HepG2 (cell line): ENCODE data around the gene MFN2. TPM values are rescaled to one million over a fixed set of nuclear protein-coding genes. Genes with fewer than 3 reads are reported as not detected.

Source experiments
- ATAC-seq: fragments of 200-7000 bp; cut with Tn5 transposase; 3 replicates; pipeline ENCODE4 v1.9.1; 2020; ENCODE audit warnings: mild to moderate bottlenecking, moderate library complexity
- BruUV-seq: library from RNA; stranded (reverse); fragments of 400-500 nt; replicated peaks from 2 replicates; lab custom pipeline; 2021; lab: Mats Ljungman, UMichigan
- CTCF ChIA-PET: fragments of 300-600 bp; formaldehyde crosslinking; extraction: SDS; loops from one replicate; lab custom pipeline; 2021; ENCODE audit warnings: low total read pairs, inconsistent platforms, low intra/inter-chr PET ratio; lab: Yijun Ruan, JAX
- POLR2A ChIA-PET: fragments of 350-600 bp; sonication (Branson Sonifier 250); formaldehyde crosslinking; loops from one replicate; lab custom pipeline; 2020; ENCODE audit warnings: antibody characterized with exemption, inconsistent platforms; lab: Yijun Ruan, JAX
- DNase-seq: peaks from one replicate; pipeline ENCODE4 v3.0.0-alpha.2; 2015; ENCODE audit warnings: low spot score
- FAIRE-seq: peaks from 3 replicates; lab custom pipeline; 2011; peaks lifted over from hg19 to GRCh38; lab: Jason Lieb, UNC
- H2AFZ ChIP-seq: one replicate; pipeline ENCODE4 v1.6.1; 2011; ENCODE audit warnings: low read length, inconsistent platforms
- H3K27ac ChIP-seq: fragments of 300-600 bp; 3 replicates; pipeline ENCODE4 v1.8.0; 2011; ENCODE audit warnings: mixed run types, mild to moderate bottlenecking, mixed read lengths, low read length, inconsistent platforms; ENCODE audit not compliant: insufficient read depth; ENCODE audit errors: extremely low read length
- H3K27me3 ChIP-seq, 2 experiments: fragments of 200-600 bp in 1 of 2; 2 replicates in 1 of 2; 3 replicates in 1 of 2; pipeline versions ENCODE4 v1.6.0 to v1.8.0; 2011; ENCODE audit warnings: low read length in 2 of 2, mild to moderate bottlenecking in 2 of 2, moderate library complexity in 2 of 2, inconsistent platforms in 1 of 2; ENCODE audit not compliant: insufficient read depth in 2 of 2, control insufficient read depth in 1 of 2
- H3K36me3 ChIP-seq, 2 experiments: fragments of 200-600 bp in 1 of 2; replicated peaks in 1 of 2; 2 replicates in 1 of 2; 3 replicates in 1 of 2; pipeline versions ENCODE4 v1.5.1 to v1.8.0; 2011; ENCODE audit warnings: low read length in 2 of 2, inconsistent platforms in 1 of 2; ENCODE audit not compliant: insufficient read depth in 2 of 2, control insufficient read depth in 1 of 2
- H3K4me1 ChIP-seq: 2 replicates; pipeline ENCODE4 v1.5.1; 2012; ENCODE audit warnings: low read length, inconsistent platforms; ENCODE audit not compliant: insufficient read depth
- H3K4me2 ChIP-seq: 2 replicates; pipeline ENCODE4 v1.6.0; 2011; ENCODE audit warnings: low read depth, low read length, inconsistent platforms
- H3K4me3 ChIP-seq, 3 experiments: fragments of 200-600 bp in 1 of 3; sonication (generic), shearing (Covaris generic) in 1 of 3; replicated peaks in 1 of 3; 2 replicates each; pipeline ENCODE4 v1.5.1; 2011 to 2016; ENCODE audit warnings: low read length in 3 of 3, inconsistent platforms in 2 of 3, low read depth in 2 of 3, mild to moderate bottlenecking in 2 of 3, control low read depth in 1 of 3, mixed read lengths in 1 of 3; ENCODE audit not compliant: insufficient read depth in 1 of 3
- H3K79me2 ChIP-seq: one replicate; pipeline ENCODE4 v1.6.1; 2011; ENCODE audit warnings: low read length, inconsistent platforms; ENCODE audit not compliant: insufficient read depth
- H3K9ac ChIP-seq: 2 replicates; pipeline ENCODE4 v1.6.0; 2011; ENCODE audit warnings: mild to moderate bottlenecking, low read depth, low read length, inconsistent platforms; ENCODE audit not compliant: insufficient read depth
- H3K9me3 ChIP-seq: 2 replicates; pipeline ENCODE4 v1.5.1; 2012; ENCODE audit warnings: mild to moderate bottlenecking, low read length
- H4K20me1 ChIP-seq: 2 replicates; pipeline ENCODE4 v1.6.0; 2011; ENCODE audit warnings: inconsistent platforms, mild to moderate bottlenecking, low read length, moderate library complexity; ENCODE audit not compliant: insufficient read depth
- CAMTA2 ChIP-seq: sonication (generic); formaldehyde crosslinking; IDR thresholded peaks from 2 replicates; pipeline ENCODE4 v1.4.0; 2020; ENCODE audit warnings: mild to moderate bottlenecking, missing genetic modification reagents, borderline replicate concordance
- EP300 ChIP-seq, 3 experiments: sonication (generic) in 1 of 3; formaldehyde crosslinking in 1 of 3; IDR thresholded peaks; 2 replicates each; pipeline versions ENCODE4 v1.5.1 to v1.6.1; 2011 to 2020; ENCODE audit warnings: low read depth in 2 of 3, low read length in 2 of 3, borderline replicate concordance in 1 of 3, improper control_type of control experiment in 1 of 3, mild to moderate bottlenecking in 1 of 3, missing genetic modification reagents in 1 of 3, moderate library complexity in 1 of 3
- FOXA3 ChIP-seq: IDR thresholded peaks from 2 replicates; pipeline ENCODE4 v1.6.1; 2016; ENCODE audit warnings: missing genetic modification reagents, missing compliant biosample characterization
- FOXO4 ChIP-seq: sonication (generic); formaldehyde crosslinking; conservative IDR thresholded peaks from 2 replicates; pipeline ENCODE4 v1.8.1; 2023; ENCODE audit warnings: missing genetic modification reagents
- GATA4 ChIP-seq: sonication (generic); IDR thresholded peaks from 2 replicates; pipeline ENCODE4 v1.6.1; 2016; ENCODE audit warnings: antibody characterized with exemption, low read depth, borderline replicate concordance
- GATAD2A ChIP-seq: IDR thresholded peaks from 2 replicates; pipeline ENCODE4 v1.6.1; 2016
- HNF4A ChIP-seq: sonication (generic); formaldehyde crosslinking; IDR thresholded peaks from 2 replicates; pipeline ENCODE4 v1.4.0; 2020; ENCODE audit warnings: missing genetic modification reagents
- HNF4G ChIP-seq, 2 experiments: sonication (generic) in 1 of 2; formaldehyde crosslinking in 1 of 2; IDR thresholded peaks; 2 replicates each; pipeline versions ENCODE4 v1.4.0 to v1.6.1; 2011 to 2020; ENCODE audit warnings: borderline replicate concordance in 2 of 2, low read depth in 2 of 2, mild to moderate bottlenecking in 2 of 2, low read length in 1 of 2, missing genetic modification reagents in 1 of 2, moderate library complexity in 1 of 2
- HNRNPK ChIP-seq: fragments of 200-400 bp; formaldehyde crosslinking; IDR thresholded peaks from 2 replicates; pipeline ENCODE4 v1.6.1; 2018; ENCODE audit warnings: low read length, low read depth, moderate library complexity, mild to moderate bottlenecking; ENCODE audit not compliant: poor library complexity, severe bottlenecking
- HOXA3 ChIP-seq: sonication (generic); formaldehyde crosslinking; IDR thresholded peaks from 2 replicates; pipeline ENCODE4 v1.5.0; 2020; ENCODE audit warnings: missing genetic modification reagents
- MAX ChIP-seq: IDR thresholded peaks from 2 replicates; pipeline ENCODE4 v1.6.1; 2012; ENCODE audit warnings: inconsistent platforms
- PAXIP1 ChIP-seq: sonication (generic); formaldehyde crosslinking; conservative IDR thresholded peaks from 2 replicates; pipeline ENCODE4 v1.4.0; 2020; ENCODE audit warnings: mild to moderate bottlenecking, missing genetic modification reagents, moderate library complexity
- TFDP1 ChIP-seq: IDR thresholded peaks from 2 replicates; pipeline ENCODE4 v1.6.1; 2016; ENCODE audit warnings: missing compliant biosample characterization, missing genetic modification reagents, borderline replicate concordance
- XBP1 ChIP-seq: sonication (generic); formaldehyde crosslinking; IDR thresholded peaks from 2 replicates; pipeline ENCODE4 v1.5.0; 2020; ENCODE audit warnings: missing genetic modification reagents
- ZBTB7B ChIP-seq: sonication (generic); formaldehyde crosslinking; IDR thresholded peaks from 2 replicates; pipeline ENCODE4 v1.4.0; 2020; ENCODE audit warnings: missing genetic modification reagents
- ZNF124 ChIP-seq: sonication (generic); formaldehyde crosslinking; IDR thresholded peaks from 2 replicates; pipeline ENCODE4 v1.4.0; 2020; ENCODE audit warnings: missing genetic modification reagents
- ZNF607 ChIP-seq: sonication (generic); formaldehyde crosslinking; IDR thresholded peaks from 2 replicates; pipeline ENCODE4 v1.5.1; 2020; ENCODE audit warnings: missing genetic modification reagents, mild to moderate bottlenecking, borderline replicate concordance
- WGBS: methylation state at CpG from one replicate; pipeline ENCODE4 v1.1.6; 2017; ENCODE audit warnings: low lambda C conversion rate; 5-methylcytosine and 5-hydroxymethylcytosine counted together
- in situ Hi-C: cut with HindIII; loops from 2 replicates; pipeline ENCODE4 v1.10.0; 2017; ENCODE audit warnings: low pct_unique_long_range_greater_than_20kb; ENCODE audit not compliant: extremely low pct_ligation_motif_present
- intact Hi-C: fragments of 100-400 bp; cut with micrococcal nuclease; formaldehyde crosslinking; loops from one replicate; pipeline ENCODE4 v1.10.0; 2022; ENCODE audit not compliant: unreplicated experiment
- polyA plus RNA-seq, 8 experiments: library from polyadenylated mRNA; depleted of rRNA in 3 of 8; stranded (reverse) in 7 of 8; unstranded in 1 of 8; fragments of >200 nt; fragmentation: Illumina TruSeq in 4 of 8; extraction: Trizol in 4 of 8; gene quantifications; 2 replicates each; pipeline versions ENCODE4 v1.2.1 to v1.2.3, GENCODE V29; 2011 to 2016; ENCODE audit warnings: low read depth in 4 of 8, missing spikeins in 1 of 8, mixed read lengths in 1 of 8; ENCODE audit not compliant: insufficient read depth in 1 of 8
- total RNA-seq, 5 experiments: library from RNA; depleted of rRNA; stranded (reverse); fragments of >200 nt; fragmentation: Illumina TruSeq; extraction: Trizol; gene quantifications; 2 replicates each; pipeline ENCODE4 v1.2.3, GENCODE V29; 2016; ENCODE audit warnings: low read depth in 1 of 5

Gene MFN2
- total and polyA plus RNA-seq, 2 of the 13 experiments (the other 11 are each of a cell fraction or from before 2014, with no cell fraction given) = 38.7 to 60.9 TPM

- in situ Hi-C loops = no loop called here
- 10% methylated on average over 5 of the region's 7 CpGs for WGBS
- peaks cover 2 to 9% of the 10 kb centered on the region in 2 experiments; a peak in 2 of 5 replicates for H3K27me3 ChIP-seq
- peak overlapping the region; percentile 72 for H3K4me2 ChIP-seq
- ChIA-PET CTCF (no interaction called here), POLR2A (interaction anchor here (0.9 to 3.8 kb wide), 3 partner anchors 15 to 495 kb away, joined by 3 to 13 read pairs (median 5); partner anchors contain the start of gene MIIP)
- no peaks in the 10 kb centered on the region for H3K79me2 ChIP-seq
- H3K4me3 ChIP-seq = peak overlapping the region in 1 of 3 experiments; percentile 50; a peak in 1 of 6 replicates
- peak overlapping the region; percentile 29; the same call in 1 of the 2 replicates for H3K9ac ChIP-seq
- no peaks in the 10 kb centered on the region for H4K20me1 ChIP-seq
- H3K27ac ChIP-seq = peak overlapping the region; percentile 51
- intact Hi-C loops = no loop called here
- H3K9me3 ChIP-seq = no peaks in the 10 kb centered on the region
- peaks cover 4 to 7% of the 10 kb centered on the region in 2 experiments; a peak in 2 of 5 replicates for H3K36me3 ChIP-seq
- peak; percentile 61 for FAIRE-seq
- DNase-seq = peak; percentile 73
- H3K4me1 ChIP-seq = peaks cover 25% of the 10 kb centered on the region
- peak; percentile 36 for ATAC-seq
- peak overlapping the region; percentile 52 for H2AFZ ChIP-seq
- no TSS peak for BruUV-seq
- TF ChIP-seq XBP1 (no peak), HNF4A (peak; percentile 47), HOXA3 (CRISPR knock-in tag) (peak; percentile 46; the same call in 1 of the 2 replicates), ZNF124 (no peak), FOXO4 (CRISPR knock-in tag) (no peak), TFDP1 (CRISPR knock-in tag) (peak; percentile 54; the same call in 1 of the 2 replicates), ZNF607 (no peak), MAX (peak; percentile 30; the same call in 1 of the 2 replicates), HNRNPK (no peak), GATAD2A (CRISPR knock-in tag) (peak; percentile 47; the same call in 1 of the 2 replicates), EP300 (IDR thresholded peaks at IDR 0.05; ENCODE audit: low read depth in 2 of 2, low read length in 2 of 2) (peak in 1 of 2 experiments; percentile 41; a peak in 1 of 4 replicates), EP300 (CRISPR knock-in tag; IDR thresholded peaks at IDR 0.05; ENCODE audit: borderline replicate concordance) (no peak), ZBTB7B (CRISPR knock-in tag) (0 out of 2 replicates have a peak, but pooled peaks have one; percentile 29), PAXIP1 (CRISPR knock-in tag) (0 out of 2 replicates have a peak, but pooled peaks have one; percentile 26), FOXA3 (CRISPR knock-in tag) (0 out of 2 replicates have a peak, but pooled peaks have one; percentile 17), HNF4G (IDR thresholded peaks at IDR 0.05; ENCODE audit: borderline replicate concordance, low read depth, low read length) (0 out of 2 replicates have a peak, but pooled peaks have one; percentile 4), HNF4G (CRISPR knock-in tag; IDR thresholded peaks at IDR 0.05; ENCODE audit: borderline replicate concordance, low read depth) (no peak), GATA4 (no peak), CAMTA2 (CRISPR knock-in tag) (no peak)
Measured at GRCh38 chr1:12034381-12034801, 54.1 kb downstream of the MFN2 start.
